H1 (cell line): ENCODE measurements around the gene EHBP1. TPM values are rescaled to one million over a fixed set of nuclear protein-coding genes. Genes with fewer than 3 reads are reported as not detected.

Source experiments
- CTCF ChIA-PET: fragments of 300-600 bp; sonication (Branson Sonifier 250); formaldehyde crosslinking; loops from one replicate; lab custom pipeline; 2021; ENCODE audit not compliant: partially characterized antibody; lab: Charles Lee
- POLR2A ChIA-PET: fragments of 300-600 bp; sonication (Branson Sonifier 250); formaldehyde crosslinking; loops from one replicate; lab custom pipeline; 2021; ENCODE audit warnings: inconsistent platforms; ENCODE audit not compliant: partially characterized antibody; lab: Charles Lee
- DNase-seq, 2 experiments: peaks; one replicate each; pipeline versions ENCODE4 v3.0.0 to v3.0.0-alpha.2; 2010 to 2022; ENCODE audit warnings: low spot score in 2 of 2, low read depth in 1 of 2, mixed read lengths in 1 of 2
- FAIRE-seq: peaks from 2 replicates; lab custom pipeline; 2011; peaks lifted over from hg19 to GRCh38; lab: Jason Lieb, UNC
- H2AFZ ChIP-seq: 2 replicates; pipeline ENCODE4 v1.8.1; 2012; ENCODE audit warnings: low read length, inconsistent platforms
- H2AK5ac ChIP-seq: 2 replicates; pipeline ENCODE4 v1.6.1; 2013; ENCODE audit warnings: low read depth, low read length
- H2BK120ac ChIP-seq: replicated peaks from 2 replicates; pipeline ENCODE3; 2013; ENCODE audit warnings: low read depth, low read length, inconsistent platforms
- H2BK12ac ChIP-seq: 2 replicates; pipeline ENCODE4 v1.6.1; 2013; ENCODE audit warnings: low read depth, low read length
- H2BK15ac ChIP-seq: 2 replicates; pipeline ENCODE4 v1.6.1; 2013; ENCODE audit warnings: low read length
- H2BK20ac ChIP-seq: 2 replicates; pipeline ENCODE4 v1.6.1; 2013; ENCODE audit warnings: low read length
- H2BK5ac ChIP-seq: 2 replicates; pipeline ENCODE4 v1.6.1; 2013; ENCODE audit warnings: low read depth, low read length
- H3K14ac ChIP-seq: 2 replicates; pipeline ENCODE4 v1.6.1; 2013; ENCODE audit warnings: inconsistent platforms; ENCODE audit not compliant: insufficient read length
- H3K18ac ChIP-seq: 2 replicates; pipeline ENCODE4 v1.6.1; 2013; ENCODE audit warnings: low read length; ENCODE audit errors: extremely low read depth
- H3K23ac ChIP-seq: 2 replicates; pipeline ENCODE4 v1.6.1; 2013; ENCODE audit warnings: inconsistent platforms; ENCODE audit not compliant: insufficient read length
- H3K23me2 ChIP-seq: 2 replicates; pipeline ENCODE4 v1.6.1; 2013; ENCODE audit warnings: low read depth, low read length
- H3K27ac ChIP-seq: 2 replicates; pipeline ENCODE4 v1.6.1; 2011; ENCODE audit warnings: low read depth, low read length, inconsistent platforms
- H3K27me3 ChIP-seq, 4 experiments: replicated peaks in 1 of 4; 1 replicate in 1 of 4; 2 replicates in 3 of 4; pipeline versions ENCODE4 v1.6.1 to v1.8.1; 2011 to 2013; ENCODE audit warnings: low read length in 3 of 4, mild to moderate bottlenecking in 3 of 4, inconsistent platforms in 2 of 4, mixed read lengths in 2 of 4, moderate library complexity in 1 of 4; ENCODE audit not compliant: control insufficient read depth in 3 of 4, insufficient read depth in 3 of 4; ENCODE audit errors: extremely low read depth in 1 of 4
- H3K36me3 ChIP-seq, 4 experiments: 2 replicates each; pipeline versions ENCODE4 v1.6.1 to v1.8.1; 2011 to 2013; ENCODE audit warnings: mild to moderate bottlenecking in 4 of 4, low read length in 3 of 4, moderate library complexity in 2 of 4, control low read depth in 1 of 4, inconsistent platforms in 1 of 4; ENCODE audit not compliant: insufficient read depth in 4 of 4, control insufficient read depth in 2 of 4
- H3K4ac ChIP-seq: replicated peaks from 2 replicates; pipeline ENCODE3; 2013; ENCODE audit warnings: low read length, low read depth, mixed read lengths, inconsistent platforms; ENCODE audit not compliant: insufficient read length
- H3K4me1 ChIP-seq, 4 experiments: replicated peaks in 1 of 4; 1 replicate in 1 of 4; 2 replicates in 3 of 4; pipeline versions ENCODE4 v1.6.1 to v1.8.1; 2011 to 2013; ENCODE audit warnings: low read length in 3 of 4, inconsistent platforms in 2 of 4, mixed read lengths in 1 of 4; ENCODE audit not compliant: insufficient read depth in 4 of 4, control insufficient read depth in 3 of 4
- H3K4me2 ChIP-seq, 2 experiments: 2 replicates each; pipeline versions ENCODE4 v1.6.1 to v1.8.1; 2011 to 2013; ENCODE audit warnings: low read depth in 2 of 2, low read length in 2 of 2, control low read depth in 1 of 2, inconsistent platforms in 1 of 2, mild to moderate bottlenecking in 1 of 2; ENCODE audit not compliant: insufficient read depth in 1 of 2
- H3K4me3 ChIP-seq, 4 experiments: fragments of 200-600, 300-600 bp in 1 of 4; sonication (generic), shearing (Covaris generic), sonication (Bioruptor Twin) in 1 of 4; 2 replicates each; pipeline versions ENCODE4 v1.5.1 to v1.8.1; 2011 to 2016; ENCODE audit warnings: low read length in 4 of 4, low read depth in 3 of 4, control low read depth in 2 of 4, inconsistent platforms in 2 of 4, mild to moderate bottlenecking in 2 of 4, mixed read lengths in 1 of 4, moderate library complexity in 1 of 4; ENCODE audit not compliant: insufficient read depth in 2 of 4; ENCODE audit errors: extremely low read depth in 1 of 4
- H3K56ac ChIP-seq: replicated peaks from 2 replicates; pipeline ENCODE3; 2013; ENCODE audit warnings: low read depth, mild to moderate bottlenecking, mixed read lengths, low read length, inconsistent platforms; ENCODE audit not compliant: insufficient read length
- H3K79me1 ChIP-seq: 2 replicates; pipeline ENCODE4 v1.6.1; 2013; ENCODE audit warnings: low read depth, low read length, control low read depth
- H3K79me2 ChIP-seq, 2 experiments: 2 replicates each; pipeline versions ENCODE4 v1.6.1 to v1.8.1; 2012 to 2013; ENCODE audit warnings: low read length in 2 of 2, mild to moderate bottlenecking in 2 of 2, inconsistent platforms in 1 of 2; ENCODE audit not compliant: insufficient read depth in 2 of 2, control insufficient read depth in 1 of 2
- H3K9ac ChIP-seq, 4 experiments: replicated peaks in 1 of 4; 1 replicate in 1 of 4; 2 replicates in 3 of 4; pipeline versions ENCODE4 v1.6.1 to v1.8.1; 2011 to 2013; ENCODE audit warnings: low read depth in 3 of 4, low read length in 3 of 4, control low read depth in 2 of 4, mild to moderate bottlenecking in 2 of 4, moderate library complexity in 2 of 4, inconsistent platforms in 1 of 4; ENCODE audit errors: extremely low read depth in 1 of 4
- H3K9me3 ChIP-seq, 2 experiments: 2 replicates each; pipeline versions ENCODE4 v1.6.1 to v1.8.1; 2012 to 2013; ENCODE audit warnings: mild to moderate bottlenecking in 2 of 2, moderate library complexity in 2 of 2, control low read depth in 1 of 2, inconsistent platforms in 1 of 2, low read depth in 1 of 2, low read length in 1 of 2, mixed read lengths in 1 of 2; ENCODE audit not compliant: insufficient read depth in 2 of 2
- H4K20me1 ChIP-seq, 2 experiments: replicated peaks in 1 of 2; 2 replicates each; pipeline versions ENCODE3 to v1.8.1; 2011 to 2013; ENCODE audit warnings: inconsistent platforms in 2 of 2, low read length in 2 of 2, mild to moderate bottlenecking in 1 of 2; ENCODE audit not compliant: insufficient read depth in 2 of 2, control insufficient read depth in 1 of 2
- H4K5ac ChIP-seq: 2 replicates; pipeline ENCODE4 v1.6.1; 2013; ENCODE audit warnings: low read length, low read depth, mixed read lengths, inconsistent platforms; ENCODE audit not compliant: insufficient read length
- H4K8ac ChIP-seq: 2 replicates; pipeline ENCODE4 v1.8.0; 2013; ENCODE audit warnings: mild to moderate bottlenecking, moderate library complexity, low read length, inconsistent platforms; ENCODE audit not compliant: insufficient read depth; ENCODE audit errors: extremely low read depth
- H4K91ac ChIP-seq: replicated peaks from 2 replicates; pipeline ENCODE3; 2013; ENCODE audit warnings: low read length, mixed read lengths, inconsistent platforms; ENCODE audit not compliant: insufficient read length
- HDAC6 ChIP-seq: IDR thresholded peaks from one replicate; pipeline ENCODE4 v1.7.1; 2012; ENCODE audit warnings: low read depth, mild to moderate bottlenecking, inconsistent platforms, low read length, moderate library complexity
- JUND ChIP-seq: IDR thresholded peaks from 2 replicates; pipeline ENCODE4 v1.6.1; 2011; ENCODE audit warnings: mild to moderate bottlenecking, improper control_type of control experiment, low read length
- SP1 ChIP-seq: IDR thresholded peaks from 2 replicates; pipeline ENCODE4 v1.6.1; 2011; ENCODE audit warnings: low read depth, low read length
- WGBS, 2 experiments: shearing (Covaris generic) in 1 of 2; methylation state at CpG; one replicate each; pipeline versions ENCODE4 v1.1.6 to v1.1.7; 2013 to 2015; ENCODE audit warnings: low lambda C conversion rate in 2 of 2, mixed read lengths in 2 of 2, inconsistent platforms in 1 of 2, low coverage in 1 of 2, missing lambda C conversion rate in 1 of 2; ENCODE audit not compliant: insufficient replicate concordance in 2 of 2, insufficient coverage in 1 of 2, insufficient read length in 1 of 2; ENCODE audit errors: extremely low coverage in 1 of 2, missing lambda C conversion rate in 1 of 2; 5-methylcytosine and 5-hydroxymethylcytosine counted together
- polyA plus RNA-seq, 7 experiments: library from polyadenylated mRNA; depleted of rRNA in 3 of 7; stranded (reverse) in 5 of 7; unstranded in 2 of 7; fragments of >200 nt in 5 of 7; fragments of 200-250 nt in 2 of 7; gene quantifications; 1 replicate in 5 of 7; 2 replicates in 1 of 7; 4 replicates in 1 of 7; pipeline versions ENCODE4 v1.2.1 to v1.2.3, GENCODE V29; 2011 to 2013; ENCODE audit warnings: missing spikeins in 2 of 7, mixed read lengths in 2 of 7
- total RNA-seq: library from RNA; stranded (reverse); fragmentation: NEBNext Ultra II Directional; extraction: Animal tissue kit (Norgen Biotek cat#: 25700); gene quantifications from 2 replicates; pipeline ENCODE4 v1.2.1, GENCODE V29; 2021

Gene EHBP1
- total and polyA plus RNA-seq, 2 of the 8 experiments (the other 6 are each of a cell fraction or from before 2014, with no cell fraction given): 12.0 to 64.1 TPM

GRCh38 chr2:62744603-62745002 lies 39.1 kb downstream of the EHBP1 start:
- Histone ChIP-seq H3K27me3 (no peaks in the 10 kb centered on the region), H4K5ac (no peak overlapping the region), H2BK5ac (no peak overlapping the region), H3K4me1 (peaks cover 0 to 12% (median 6%) of the 10 kb centered on the region in 4 experiments; a peak in 3 of 7 replicates), H3K56ac (no peak overlapping the region), H2AFZ (no peak overlapping the region), H3K79me2 (peaks cover 0 to 89% of the 10 kb centered on the region in 2 experiments; a peak in 2 of 4 replicates), H3K4ac (no peak overlapping the region), H2BK12ac (no peak overlapping the region), H2AK5ac (no peak overlapping the region), H2BK15ac (no peak overlapping the region), H4K20me1 (peaks cover 0 to 3% of the 10 kb centered on the region in 2 experiments), H3K4me2 (peak overlapping the region; percentile 6 to 41; a peak in 3 of 4 replicates), H3K9me3 (no peaks in the 10 kb centered on the region), H3K27ac (no peak overlapping the region), H3K23ac (no peak overlapping the region), H3K9ac (no peak overlapping the region), H3K36me3 (peaks cover 0 to 3% (median 2%) of the 10 kb centered on the region in 4 experiments; a peak in 3 of 8 replicates), H3K4me3 (no peak overlapping the region; a peak in 1 of 8 replicates), H2BK20ac (no peak overlapping the region), H3K79me1 (no peaks in the 10 kb centered on the region), H3K18ac (no peak overlapping the region), H3K23me2 (no peaks in the 10 kb centered on the region; the same call in 1 of the 2 replicates), H4K8ac (no peak overlapping the region), H2BK120ac (no peak overlapping the region), H3K14ac (no peak overlapping the region), H4K91ac (no peak overlapping the region)
- TF ChIP-seq SP1 (no peak), HDAC6 (no peak), JUND (no peak)
- DNase-seq: no peak
- 51% methylated on average over 3 of the region's 3 CpGs; no CpG with 5 or more reads in 1 of the 2 experiments for WGBS, 2 experiments
- ChIA-PET CTCF (interaction anchor here (0.9 kb wide), 1 partner anchor 281 kb away, joined by 3 read pairs; no protein-coding TSS in a partner anchor), POLR2A (no interaction called here)
- FAIRE-seq: no peak
